ENCODE results near the gene DNAJB11.
"Not testable (repeated sequence)": the region's sequence is repeated elsewhere in the genome, so short reads cannot be mapped to it uniquely, and the experiment has no call there.

Gene DNAJB11

DNA sequence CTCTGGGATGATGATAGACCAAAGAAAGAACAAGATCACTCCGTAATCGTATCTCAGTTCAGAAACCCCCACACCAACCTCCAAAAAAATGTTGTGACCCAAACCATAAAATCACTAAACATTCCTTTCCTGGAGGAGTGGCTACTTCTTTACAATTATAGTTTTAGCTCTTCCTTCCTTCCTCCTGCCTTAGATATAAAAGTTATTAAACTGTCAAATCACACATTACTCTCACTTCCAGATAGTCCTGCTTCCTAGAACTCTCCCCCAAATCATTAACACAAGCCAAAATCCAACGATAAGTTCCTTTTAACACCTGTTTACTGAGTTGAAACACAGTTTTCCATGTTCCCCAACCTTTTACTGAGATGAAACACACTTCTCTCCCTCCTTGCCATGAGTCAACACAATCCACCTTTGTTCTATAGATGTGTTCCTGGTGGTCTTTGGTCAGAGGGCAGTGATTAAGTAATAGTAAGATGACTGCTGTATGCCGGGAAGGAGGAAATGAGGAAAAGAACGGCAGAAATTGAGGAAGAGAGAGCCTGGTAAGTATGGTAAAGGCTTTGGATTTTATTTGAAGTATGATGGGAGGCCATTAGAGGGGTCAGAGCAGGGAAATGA lies 18.0 kb upstream of the DNAJB11 start:
- DNase-seq = no peak

DNA sequence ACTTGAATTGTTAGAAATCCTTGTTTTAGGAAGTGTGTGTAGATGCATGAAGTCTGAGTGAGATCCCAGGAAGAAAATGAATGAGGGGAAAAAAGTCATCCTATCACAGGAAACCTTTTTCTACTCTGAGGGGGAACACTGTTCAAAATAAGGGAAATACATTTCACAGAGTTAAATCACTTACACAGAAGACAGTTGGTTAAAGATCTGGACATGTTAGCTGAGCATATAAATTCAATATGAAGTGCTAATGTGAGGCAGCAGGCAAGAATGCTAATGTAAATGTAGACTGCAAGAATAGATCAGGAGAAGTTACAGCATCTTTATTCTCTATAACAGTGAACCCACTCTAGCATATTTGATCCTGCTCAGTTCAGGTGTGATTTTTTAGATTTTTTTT lies 5.9 kb upstream of the DNAJB11 start:
- DNase-seq = no peak

DNA sequence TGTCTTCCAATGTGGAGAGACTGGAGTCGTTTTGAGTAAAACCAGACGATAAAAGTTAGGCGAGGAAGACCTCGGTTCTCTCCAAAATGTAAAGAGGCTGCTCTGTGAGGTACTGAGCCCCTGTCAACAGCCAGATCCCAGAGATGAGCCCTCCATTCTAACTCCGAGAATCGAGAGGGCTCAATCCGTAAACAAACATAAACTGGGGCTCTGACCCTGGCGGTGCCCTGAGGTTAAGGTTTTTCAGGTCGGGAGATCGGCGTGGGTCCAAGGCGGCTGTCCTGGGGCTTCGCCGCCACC lies 3.8 kb upstream of the DNAJB11 start:
- peak; percentile 5 for DNase-seq

DNA sequence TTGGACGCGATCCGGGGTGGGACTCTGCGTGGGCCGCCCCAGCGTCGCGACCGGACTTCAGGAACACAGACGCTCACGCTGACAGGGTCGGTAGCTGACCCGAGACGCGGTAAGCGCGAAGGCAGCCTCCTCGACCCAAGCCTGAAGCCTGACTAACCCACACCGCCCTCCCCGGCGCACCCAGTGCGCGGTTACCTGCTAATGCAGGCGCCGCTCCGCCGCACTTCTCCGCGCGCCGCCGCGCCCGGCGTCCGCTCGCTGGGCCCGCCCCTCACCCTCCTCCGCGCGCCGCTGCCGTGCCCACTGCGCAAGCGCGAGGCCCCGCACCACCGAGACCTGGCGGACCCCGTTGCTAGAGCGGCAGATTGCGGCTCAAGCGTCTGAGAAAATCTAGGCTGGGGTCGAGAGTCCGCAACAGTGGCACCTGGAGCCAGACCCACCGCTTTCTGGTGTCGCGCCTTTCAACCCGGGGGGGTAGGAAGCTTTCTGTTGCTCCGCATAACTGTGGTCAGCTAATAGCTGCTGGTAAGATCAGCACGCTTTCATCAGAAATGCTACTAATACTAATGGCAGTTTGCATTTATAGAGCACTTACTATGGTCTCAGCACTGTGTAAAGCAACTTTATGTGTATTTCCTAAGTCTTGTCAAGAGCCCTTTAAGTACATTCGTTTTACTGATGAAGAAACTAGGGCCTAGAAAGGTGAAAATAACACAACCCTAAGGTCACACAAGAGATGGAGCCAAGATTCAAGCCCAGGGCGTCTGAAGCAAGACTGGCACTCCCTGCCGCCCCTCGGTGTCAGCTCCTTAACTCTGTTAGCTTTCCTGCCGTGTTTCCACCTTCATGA lies 3.2 kb upstream of the DNAJB11 start, which contains the start of gene TBCCD1:
TBCCD1 (minus strand) TSS at position 268 of the 850 bp plus-strand sequence. CDS start 3,010 bp downstream, outside the sequence.
- DNase-seq = peak; percentile 81

DNA sequence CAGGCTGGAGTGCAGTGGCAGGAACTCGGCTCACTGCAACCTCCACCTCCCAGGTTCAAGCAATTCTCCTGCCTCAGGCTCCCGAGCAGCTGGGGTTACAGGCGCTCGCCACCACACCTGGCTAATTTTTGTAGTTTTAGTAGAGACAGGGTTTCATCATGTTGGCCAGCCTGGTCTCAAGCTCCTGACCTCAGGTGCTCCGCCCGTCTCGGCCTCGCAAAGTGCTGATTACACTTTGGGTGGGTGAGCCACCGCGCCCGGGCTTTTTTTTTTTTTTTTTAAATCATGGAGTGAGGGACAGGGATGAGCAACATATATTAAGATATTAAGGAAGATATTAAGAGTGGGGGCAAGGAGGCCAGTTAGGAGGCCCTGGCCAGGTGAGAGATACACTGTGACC lies 1.2 kb upstream of the DNAJB11 start:
- not testable (repeated sequence) for DNase-seq

DNA sequence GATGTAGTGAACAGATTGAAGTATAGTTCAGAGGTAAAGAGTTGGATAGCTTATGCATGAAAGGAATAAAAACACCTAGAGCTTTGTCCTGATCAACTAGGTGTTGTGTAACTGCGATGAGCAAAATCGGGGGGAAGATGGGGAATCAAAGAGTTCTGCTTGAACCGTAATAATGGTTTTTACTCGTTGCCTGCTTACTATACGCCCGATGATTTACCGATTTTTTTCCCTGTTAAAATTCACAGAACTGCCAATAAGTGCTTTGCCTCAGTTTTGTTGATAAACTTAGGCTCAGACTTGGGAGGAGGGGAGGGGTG lies 783 bp upstream of the DNAJB11 start:
- no peak for DNase-seq

DNA sequence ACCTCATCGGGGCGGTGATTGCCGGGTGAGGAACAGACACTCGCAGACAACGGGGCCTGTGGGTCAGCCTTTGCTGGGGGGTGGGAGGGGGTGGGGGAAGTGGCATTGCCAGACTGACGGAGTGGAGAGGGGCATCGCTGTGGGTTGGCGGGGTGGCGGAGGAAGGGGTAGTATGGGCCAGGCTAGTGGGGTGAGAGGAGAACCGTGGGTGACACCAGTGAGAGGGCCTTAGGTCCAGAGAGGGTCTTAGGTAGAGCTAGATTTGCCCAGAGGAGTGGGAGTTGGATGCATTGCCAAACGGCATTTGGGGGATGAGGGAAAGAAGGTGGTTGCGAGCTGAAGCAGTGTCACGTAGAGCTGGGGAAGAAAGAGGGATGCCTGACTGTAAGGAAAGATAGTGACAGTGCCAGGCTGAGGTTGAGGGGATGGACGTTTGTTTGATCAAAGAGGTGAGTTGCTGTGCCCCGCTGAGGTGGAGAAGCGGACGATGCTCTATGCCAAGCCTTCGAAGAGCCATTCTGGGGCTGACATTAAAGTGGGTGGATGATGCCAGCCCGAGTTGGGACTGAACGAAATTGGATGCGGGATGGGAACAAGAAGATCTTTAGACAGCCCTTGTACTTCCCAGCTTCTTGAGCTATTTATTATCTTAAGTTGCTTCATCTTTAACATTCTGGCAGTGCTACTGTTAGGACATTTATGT lies 572 bp downstream of the DNAJB11 start:
- DNase-seq = no peak

DNA sequence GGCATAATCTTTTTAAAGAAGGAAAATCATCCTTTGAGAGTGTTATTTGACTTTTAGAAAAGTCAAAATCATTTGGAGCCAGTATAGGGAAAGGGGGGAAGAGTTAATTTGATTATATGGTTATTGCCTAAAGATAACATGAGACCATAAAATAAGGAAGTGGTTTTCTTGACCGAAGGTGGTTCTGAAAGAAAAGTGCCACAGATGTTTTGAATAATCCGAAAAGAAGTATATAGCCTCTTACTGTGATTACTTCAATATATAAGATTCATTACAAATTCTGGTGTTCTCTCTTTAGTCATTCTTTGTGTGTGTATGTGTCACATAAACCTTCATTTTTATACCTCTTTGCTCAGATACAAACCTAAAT lies 1.1 kb downstream of the DNAJB11 start:
- DNase-seq = no peak

DNA sequence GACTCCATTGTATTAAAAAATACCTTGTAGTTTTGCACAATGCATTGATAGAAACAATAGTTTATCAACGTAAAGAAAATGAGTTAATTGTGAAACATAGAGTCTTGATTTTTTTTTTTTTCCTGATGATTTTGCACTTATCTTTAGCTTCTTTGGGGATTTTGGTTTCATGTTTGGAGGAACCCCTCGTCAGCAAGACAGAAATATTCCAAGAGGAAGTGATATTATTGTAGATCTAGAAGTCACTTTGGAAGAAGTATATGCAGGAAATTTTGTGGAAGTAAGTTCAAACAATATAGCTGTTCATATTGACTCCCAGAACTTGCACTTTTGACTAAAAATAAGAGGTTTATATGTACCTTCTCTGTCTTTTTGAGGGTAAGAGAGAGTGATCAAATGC lies 7.0 kb downstream of the DNAJB11 start:
- DNase-seq = no peak

DNA sequence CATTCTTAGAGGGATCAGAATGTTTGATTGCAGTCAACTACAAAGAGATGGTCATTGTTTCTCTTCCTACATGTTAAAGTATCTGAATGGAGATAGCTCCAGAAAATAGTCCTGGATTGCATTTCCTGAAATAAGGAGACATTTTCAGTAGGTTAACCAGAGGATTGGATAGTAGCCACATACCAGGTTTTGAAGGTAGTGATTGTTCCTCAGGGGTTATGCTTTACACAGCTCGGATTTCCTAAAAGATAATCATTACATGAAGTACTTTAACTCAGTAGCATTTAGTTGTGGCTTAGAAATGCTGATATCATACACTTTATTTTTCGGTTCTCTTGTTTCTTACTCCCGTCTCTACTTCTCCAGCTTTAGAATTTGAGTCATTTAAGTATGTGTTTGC lies 10.3 kb downstream of the DNAJB11 start:
- no peak for DNase-seq

DNA sequence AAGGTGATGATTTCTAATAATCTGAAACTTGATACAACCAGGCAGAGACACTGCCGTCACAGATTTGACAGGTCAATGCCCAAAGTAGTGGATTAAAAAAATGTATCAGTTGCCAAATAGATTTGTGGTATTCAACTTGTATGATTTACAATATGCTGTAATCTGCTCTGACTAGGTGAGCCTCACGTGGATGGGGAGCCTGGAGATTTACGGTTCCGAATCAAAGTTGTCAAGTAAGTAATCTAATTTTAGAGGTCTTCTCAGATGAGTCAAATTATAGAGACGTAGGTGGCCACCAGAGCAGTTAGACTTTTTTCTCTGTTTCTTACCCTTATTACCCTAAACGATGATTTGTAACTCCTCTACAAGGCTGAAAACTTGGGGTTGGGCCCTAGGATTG lies 12.0 kb downstream of the DNAJB11 start:
- no peak for DNase-seq

DNA sequence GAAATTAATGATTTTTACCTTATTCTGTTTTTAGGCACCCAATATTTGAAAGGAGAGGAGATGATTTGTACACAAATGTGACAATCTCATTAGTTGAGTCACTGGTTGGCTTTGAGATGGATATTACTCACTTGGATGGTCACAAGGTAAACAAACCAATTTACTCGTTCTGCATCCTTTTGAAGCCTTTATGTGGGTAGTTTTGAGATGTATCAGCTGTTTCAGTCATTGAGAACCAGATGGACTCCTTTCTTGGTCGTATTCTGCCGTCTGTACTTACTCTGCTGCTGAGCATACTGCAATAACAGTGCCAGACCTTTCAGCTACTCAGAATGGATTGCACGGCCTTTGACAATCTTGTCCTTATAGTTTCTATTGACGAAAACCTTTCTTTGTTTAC lies 13.3 kb downstream of the DNAJB11 start:
- no peak for DNase-seq

DNA sequence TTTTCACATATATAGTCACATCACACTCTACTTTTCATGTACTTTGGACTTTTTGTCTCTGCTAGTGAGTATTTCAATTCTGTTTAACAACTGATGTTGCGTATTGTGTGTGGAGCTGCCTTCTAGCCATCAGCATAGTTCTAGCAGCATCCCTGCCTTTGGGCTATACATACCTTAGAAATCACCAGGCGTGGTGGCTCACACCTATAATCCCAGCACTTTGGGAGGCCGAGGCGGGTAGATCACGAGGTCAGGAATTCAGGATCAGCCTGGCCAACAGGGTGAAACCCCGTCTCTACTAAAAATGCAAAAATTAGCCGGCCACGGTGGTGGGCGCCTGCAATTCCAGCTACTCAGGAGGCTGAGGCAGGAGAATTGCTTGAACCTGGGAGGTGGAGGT lies 15.7 kb downstream of the DNAJB11 start:
- not testable (repeated sequence) for DNase-seq

DNA sequence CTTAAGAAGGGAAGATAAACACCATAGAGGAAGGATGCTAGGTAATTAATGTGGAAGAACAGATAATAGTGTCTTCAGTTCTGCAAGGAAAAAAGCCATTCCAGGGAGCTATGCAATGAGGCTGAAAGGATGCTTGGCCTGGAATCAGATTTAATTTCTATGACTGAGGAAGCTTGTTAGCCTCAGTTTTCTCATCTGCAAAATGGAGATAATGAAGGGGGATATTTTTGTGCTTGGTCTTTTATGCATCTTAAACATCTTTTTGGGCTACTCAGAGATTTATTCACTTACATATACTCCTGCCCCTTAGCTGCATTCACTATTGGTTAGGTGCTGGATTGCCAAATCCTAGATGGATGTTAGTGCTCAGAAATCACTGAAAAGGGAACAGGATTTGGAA lies 16.7 kb downstream of the DNAJB11 start:
- DNase-seq = no peak

DNA sequence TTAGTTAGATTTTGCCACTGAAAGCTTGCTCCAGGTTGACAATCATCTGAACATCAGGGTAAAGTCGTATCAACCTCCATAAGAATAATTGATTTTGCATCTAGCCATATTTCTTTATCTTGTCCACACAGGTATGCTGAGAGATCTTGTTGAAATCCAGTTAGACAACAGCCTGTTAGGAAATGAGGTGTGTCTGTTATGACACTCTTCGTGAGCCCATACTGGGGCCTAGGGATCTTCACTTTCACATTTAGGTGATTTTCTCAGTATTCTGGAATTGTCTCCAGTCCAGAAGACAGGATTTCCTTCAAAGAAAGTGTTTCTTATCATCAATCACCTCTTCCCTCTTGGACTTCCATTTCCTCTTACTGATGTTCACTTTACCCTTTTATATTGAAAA lies 18.1 kb downstream of the DNAJB11 start:
- no peak for DNase-seq

DNA sequence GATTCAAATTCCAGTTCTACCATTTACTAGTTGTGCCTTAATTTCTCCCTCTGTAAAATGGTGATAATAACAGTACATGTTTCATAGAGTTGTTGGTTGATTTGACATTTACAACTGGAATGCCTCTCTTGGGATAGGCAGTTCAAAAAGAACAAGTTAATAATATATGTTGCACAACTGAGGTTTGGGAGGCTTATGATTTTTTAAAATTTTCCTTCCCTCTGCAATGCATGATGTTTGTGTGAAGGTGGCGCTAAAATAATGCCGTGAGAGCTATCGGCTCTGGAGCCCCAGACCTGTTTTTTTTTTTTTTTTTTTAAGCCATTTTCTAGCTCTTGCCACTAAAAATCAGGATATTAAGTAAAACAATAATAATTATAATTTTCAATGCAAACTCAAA lies 18.6 kb downstream of the DNAJB11 start:
- no peak for DNase-seq

DNA sequence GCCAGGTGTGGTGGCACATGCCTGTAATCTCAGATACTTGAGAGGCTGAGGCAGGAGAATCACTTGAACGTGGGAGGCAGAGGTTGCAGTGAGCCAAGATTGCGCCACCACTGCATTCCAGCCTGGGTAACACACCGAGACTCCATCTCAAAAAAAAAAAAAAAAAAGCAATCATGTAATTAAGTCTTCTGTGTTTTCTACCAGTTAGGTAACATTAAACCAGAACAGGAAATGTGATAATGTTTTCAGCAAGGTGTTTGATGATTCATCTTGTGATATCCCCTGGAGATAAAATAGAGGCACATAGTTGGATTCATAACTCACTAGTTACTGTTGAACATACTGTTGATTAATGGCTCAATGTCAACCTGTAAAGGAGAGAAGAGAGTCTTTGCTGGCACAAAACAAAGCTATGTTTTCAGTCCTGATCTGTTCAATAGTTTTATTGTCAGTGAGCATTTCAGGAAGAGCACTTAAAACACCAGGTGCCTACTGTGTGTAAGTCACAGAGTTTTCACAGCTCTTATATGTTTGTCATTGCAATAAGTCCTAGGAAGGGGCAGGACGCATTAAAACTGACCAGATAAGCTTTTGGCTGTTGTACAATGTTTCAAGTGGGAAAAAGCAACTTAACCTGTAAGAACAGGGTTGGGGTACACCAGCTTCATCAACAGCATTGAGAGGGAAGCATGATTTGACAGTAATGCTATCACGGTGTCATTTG lies 19.5 kb downstream of the DNAJB11 start:
- no peak for DNase-seq

DNA sequence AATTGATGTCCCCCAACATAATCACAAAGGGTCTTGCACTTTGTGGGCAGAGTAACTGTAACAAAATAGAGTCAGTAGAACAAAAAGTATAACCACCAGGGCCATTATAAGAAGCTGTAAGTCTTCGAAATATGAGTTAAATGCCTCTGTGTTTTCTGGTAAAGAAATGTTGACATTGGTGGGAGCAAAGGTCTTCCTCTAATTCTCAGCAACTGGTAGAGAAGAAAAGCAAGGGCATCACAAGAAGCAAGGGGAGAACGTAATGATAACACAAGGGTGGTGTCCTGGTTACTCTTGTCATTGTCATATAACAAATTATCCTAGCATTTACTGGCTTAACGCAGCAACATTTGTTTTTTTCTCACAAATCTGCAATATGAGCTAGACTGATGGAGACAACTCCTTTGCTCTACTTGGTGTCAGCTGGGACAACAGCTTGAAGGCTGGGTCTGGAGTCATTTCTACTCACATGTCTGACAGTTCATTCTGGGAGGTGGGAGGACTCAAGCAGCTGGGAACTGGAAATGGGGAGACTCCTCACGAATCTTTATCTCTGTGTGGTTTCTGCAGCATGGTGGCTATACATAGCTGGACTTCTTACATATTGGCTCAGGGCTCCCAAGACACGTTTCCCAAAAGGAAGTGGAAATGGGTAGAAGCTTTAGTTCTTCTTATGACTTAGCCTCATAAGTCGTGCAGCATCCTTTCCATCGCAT lies 20.2 kb downstream of the DNAJB11 start:
- no peak for DNase-seq

DNA sequence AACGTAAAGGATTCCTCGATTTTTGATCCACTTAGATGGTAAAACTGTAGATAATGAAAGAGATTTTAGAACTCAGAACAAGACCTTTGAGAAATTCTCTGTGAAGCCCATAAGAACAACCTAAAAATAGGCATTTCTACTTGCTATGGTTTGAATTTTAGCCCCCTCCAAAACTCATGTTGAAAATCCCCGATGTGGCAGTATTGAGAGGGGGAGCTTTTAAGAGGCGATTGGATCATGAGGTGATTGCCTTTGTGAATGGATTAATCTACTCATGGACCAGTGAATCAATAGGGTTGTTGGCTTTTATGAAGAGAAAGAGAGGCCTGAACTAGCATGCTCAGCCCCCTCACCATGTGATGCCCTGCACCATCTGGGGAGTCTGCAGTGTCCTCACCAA lies 22.2 kb downstream of the DNAJB11 start:
- no peak for DNase-seq

DNA sequence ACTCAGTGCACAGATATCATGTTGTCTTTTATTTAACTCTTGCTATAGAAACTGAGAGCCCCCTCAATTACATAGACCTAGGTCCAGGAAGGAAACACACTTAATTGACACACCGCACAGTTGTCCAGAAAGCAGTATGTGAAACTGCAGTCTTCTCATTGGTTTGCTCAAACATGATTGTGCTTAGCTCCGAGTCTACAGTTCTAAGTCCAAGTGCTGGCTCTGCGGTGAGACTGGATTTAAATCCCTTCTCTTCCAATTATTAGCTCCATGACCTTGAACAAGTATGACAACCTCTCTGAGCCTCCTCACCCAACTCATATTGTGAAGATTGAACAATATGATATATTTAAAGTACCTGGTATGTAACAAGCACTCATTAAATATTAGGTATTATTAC lies 23.3 kb downstream of the DNAJB11 start:
- no peak for DNase-seq

DNA sequence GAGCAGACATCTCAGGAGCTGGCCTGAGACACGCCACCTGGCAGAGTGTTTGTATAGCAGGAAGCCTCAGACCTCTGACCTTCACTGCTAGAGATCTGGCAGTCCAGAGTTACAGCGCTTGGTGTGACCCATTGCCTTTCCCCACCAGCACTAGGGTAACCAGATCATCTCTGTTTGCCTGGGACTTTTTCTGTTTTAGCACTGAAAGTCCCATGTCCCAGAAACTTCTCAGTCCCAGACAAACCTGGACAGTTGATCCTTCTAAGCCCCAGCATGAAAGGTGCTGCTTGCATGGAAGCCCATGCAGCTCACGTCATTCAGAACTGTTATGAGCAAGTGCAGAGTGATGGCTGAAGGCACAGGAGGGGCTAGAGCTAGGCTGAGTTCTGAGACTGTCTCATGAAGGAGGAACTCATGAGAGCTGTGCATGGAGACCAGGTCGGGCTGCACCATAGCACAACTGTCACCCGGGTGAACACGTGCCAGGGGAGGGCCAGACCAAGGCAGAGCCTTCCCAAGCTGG lies 24.1 kb downstream of the DNAJB11 start:
- no peak for DNase-seq

DNA sequence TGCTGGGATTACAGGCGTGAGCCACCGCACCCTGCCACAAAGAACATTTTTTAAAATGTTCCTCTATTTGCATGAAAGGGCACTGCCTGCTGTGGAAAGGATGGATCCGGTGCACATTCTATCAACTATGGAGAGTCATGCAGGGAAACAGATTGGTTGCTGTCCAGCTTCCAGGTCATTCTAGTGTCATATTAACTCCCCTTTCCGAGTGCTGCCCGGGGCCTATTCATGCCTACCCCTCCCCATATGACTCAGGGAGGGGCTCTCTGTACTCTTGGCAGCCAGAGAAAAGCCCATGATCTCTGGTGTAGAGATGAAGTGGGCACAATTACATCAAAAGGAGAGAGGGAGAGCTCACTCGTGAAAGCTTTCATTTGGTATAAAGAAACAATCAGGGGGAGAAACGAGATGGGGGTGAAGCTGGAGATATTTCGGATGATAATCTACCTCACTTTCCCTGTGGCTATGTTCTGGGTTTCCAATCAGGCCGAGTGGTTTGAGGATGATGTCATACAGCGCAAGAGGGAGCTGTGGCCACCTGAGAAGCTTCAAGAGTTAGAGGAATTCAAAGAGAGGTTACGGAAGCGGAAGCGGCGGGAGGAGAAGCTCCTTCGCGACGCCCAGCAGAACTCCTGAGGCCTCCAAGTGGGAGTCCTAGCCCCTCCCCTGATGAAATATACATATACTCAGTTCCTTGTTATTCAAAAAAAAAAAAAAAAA lies 26.2 kb downstream of the DNAJB11 start:
- no peak for DNase-seq

Data from NCI-H1092 (cell line).